GM19468 (cell line): ENCODE results near the gene LRFN4.

Experiments
- ATAC-seq: cut with Tn5 transposase; IDR thresholded peaks from one replicate; pipeline ENCODE4 v1.9.1; 2021; ENCODE audit warnings: mild to moderate bottlenecking, moderate library complexity, moderate number of reproducible peaks; ENCODE audit not compliant: unreplicated experiment; ENCODE audit errors: extremely low read depth

LRFN4 gene

DNA sequence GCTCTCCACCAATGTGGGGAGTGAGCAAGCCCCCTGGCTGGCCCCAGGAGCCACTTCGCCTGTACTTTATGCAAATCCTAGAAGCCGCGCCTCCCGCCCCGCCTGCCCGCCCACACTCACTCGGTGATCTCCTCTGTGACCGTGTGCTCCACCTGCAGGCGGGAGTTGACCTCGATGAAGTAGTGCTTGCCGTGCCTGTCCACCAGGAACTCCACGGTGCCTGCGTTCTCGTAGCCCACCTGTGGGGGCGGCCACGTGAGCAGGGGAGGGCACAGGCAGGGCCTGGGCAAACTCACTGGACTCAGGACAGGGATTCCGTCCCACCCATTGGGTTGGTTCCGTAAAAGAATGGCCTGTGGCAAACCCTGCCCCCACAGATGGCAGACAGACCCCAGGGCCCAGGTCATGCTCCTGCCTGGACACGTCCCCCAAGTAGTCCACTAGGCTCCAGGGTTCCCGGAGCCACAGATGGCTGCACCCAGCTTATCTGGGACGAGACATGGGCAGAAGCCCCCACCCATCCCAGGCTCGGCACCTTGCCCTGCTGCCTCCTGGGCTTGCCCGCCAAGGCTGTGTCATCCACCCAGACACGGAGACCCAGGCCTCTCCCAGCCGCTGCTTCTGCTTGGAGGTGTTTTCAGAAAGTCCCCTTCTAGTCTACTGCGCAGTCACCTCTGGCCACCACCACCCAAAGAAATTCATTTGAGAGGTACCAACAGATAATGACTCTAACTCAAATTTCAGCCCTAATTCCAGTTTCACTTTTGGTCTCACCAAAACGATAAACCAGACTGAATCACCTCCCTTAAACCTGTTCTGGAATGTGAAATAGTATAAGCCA is 12.1 kb downstream of the LRFN4 start:
- no peak for ATAC-seq

DNA sequence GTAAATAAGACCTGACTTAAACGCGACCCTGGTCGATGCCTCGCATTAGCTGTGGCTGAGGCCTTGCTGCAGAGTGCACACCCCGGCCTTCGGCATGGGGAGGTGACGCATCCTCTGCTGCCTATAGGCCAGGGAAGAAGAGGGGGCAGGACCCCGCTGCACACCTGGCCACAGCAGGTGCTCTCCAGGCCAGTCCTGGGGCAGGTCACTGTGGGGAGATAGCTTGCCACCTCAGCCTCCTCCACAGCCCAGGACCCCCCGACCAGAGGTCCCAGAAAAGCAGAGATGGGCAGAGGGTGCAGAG is 12.7 kb downstream of the LRFN4 start:
- ATAC-seq = no peak

DNA sequence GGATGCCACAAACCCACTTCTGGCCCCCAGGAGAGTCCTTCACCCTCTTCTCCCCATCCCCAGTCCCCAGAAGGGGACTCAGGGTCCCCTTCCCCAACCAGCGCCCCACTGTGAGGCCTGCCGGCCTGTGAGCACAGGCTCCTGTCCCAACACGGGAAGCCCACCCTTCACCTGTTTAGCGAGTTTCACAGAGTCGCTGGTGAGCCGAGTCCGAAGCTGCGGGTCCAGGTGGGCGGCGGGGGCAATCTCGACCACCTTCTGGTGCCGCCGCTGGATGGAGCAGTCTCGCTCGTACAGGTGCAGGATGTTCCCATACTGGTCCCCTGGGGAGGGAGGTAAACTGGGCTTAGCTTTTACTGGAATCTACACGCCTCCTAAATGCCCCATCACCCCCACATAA is 13.3 kb downstream of the LRFN4 start:
- ATAC-seq = no peak

DNA sequence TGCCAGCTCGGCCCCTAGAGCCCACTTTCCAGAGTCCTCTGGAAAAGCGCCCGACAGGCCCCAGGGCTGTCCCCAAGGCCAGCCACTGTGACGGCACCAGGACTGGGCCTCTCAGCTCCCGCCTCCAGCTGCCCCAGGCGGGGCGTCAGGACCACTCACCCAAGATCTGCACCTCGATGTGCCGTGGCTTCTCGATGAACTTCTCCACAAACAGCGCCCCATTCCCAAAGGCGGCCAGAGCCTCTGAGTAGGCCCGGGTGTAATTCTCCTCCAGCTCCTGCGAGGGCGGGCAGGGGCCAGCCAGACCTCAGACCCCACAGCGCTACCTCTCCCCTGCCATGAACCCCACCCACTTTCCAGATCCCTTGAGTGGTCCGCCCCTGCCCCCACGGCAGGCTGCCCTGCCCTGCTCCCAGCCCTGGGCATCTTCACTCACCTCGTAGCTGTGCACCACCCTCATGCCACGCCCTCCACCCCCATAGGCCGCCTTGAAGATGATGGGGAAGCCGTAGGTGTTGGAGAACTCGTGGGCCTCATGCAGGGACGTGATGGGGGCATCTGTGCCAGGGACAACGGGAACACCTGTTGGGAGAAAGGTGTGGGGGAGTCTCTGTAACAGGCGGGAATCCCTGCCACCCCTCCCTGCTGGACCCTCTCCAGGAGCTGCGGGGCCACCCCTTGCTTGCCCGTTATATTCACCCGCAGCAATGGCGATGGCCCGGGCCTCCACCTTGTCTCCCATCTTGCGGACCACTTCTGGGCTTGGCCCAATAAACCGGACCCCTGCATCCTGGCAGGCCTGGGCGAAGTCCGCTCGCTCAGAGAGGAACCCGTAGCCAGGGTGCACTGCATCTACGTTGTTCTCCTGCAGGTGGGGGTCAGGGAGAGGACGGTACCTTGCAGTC is 14.0 kb downstream of the LRFN4 start:
- no peak for ATAC-seq

DNA sequence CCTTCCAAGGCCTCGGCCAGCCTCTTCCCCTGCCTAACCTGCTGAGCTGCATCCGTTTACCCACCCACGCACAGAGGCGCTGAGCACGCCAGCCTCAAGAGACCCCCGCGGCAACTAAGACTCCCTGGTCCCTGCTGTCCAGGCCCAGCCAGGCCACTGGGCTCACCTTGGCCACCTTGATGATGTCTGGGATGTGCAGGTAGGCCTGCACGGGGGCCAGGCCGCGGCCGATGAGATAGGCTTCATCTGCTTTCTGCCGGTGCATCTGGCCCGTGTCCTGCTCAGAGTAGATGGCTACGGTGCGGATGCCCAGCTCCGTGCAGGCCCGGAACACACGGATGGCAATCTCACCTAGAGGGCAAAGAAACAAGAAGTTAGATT is 14.6 kb downstream of the LRFN4 start:
- ATAC-seq = no peak

DNA sequence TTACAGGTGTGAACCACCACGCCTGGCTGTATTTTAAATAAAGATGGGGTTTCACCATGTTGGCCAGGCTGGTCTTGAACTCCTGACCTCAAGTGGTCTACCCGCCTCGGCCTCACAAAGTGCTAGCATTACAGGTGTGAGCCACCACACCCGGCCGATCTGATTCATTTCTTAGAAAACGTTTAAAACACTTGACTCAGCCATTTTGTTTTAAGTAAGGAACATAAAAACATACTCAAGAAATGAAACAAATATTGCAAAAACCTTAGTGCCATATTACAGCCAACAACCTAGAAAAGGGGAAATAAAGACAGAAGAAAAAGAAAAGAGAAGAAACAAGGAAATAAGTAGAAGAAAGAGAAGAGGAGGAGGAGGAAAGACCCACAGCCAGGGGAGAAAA is 17.4 kb downstream of the LRFN4 start:
- no peak for ATAC-seq

DNA sequence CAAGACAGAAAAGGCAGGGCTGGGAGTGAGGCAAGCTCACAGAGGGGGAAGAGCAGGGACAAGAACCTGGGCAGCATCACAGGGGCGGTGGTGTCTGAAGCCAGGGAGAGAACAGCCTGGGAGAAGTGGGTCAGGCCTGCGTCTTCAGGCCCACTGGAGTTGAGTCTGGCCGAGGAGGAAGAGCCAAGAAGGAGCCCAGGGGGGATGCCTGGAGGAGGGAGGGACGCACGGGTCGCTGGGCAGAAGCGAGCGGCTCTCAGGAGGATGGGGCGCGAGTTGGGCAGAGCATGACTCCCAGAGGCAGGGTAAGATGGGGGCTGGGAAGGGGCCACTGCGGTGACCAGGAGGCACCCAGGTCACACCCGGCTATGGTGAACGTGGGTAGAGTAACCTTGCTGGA is 18.5 kb downstream of the LRFN4 start:
- ATAC-seq = no peak

DNA sequence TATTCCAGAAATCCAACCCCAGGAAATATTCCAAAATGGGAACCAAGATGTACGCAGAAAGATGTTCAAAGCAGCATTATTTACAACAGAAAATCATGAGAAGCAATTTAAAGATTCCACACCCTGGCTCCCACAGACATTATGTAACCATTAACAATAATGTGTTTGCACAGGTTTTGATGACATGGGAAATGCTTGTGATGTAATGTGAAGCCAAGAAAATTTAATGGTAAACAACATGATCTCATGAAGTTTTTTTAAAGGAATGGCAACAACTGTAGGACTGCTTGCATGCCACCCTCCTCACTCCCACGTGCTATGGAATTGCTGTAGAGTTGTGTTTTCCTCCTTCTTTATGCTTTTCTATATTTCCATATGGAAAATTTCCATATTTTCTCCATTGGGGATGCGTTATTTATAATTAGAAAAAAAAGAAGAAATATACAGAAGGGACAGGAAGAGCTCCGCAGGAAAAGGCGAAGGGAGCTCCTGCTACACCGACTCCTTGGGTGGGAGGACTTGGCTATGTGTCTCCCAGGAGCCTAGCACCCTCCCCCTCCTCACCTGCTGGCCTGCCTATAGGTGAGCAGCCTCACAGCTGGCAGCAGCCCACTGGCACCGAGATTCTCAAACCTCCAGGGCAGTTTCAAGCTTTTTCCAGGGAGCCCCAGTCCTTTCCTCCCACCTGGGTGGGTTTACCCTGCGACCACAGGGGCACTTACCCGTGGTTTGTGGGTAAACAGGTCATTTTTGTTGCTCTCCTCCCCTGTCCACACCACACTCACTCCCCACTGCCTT is 20.9 kb downstream of the LRFN4 start:
- no peak for ATAC-seq

DNA sequence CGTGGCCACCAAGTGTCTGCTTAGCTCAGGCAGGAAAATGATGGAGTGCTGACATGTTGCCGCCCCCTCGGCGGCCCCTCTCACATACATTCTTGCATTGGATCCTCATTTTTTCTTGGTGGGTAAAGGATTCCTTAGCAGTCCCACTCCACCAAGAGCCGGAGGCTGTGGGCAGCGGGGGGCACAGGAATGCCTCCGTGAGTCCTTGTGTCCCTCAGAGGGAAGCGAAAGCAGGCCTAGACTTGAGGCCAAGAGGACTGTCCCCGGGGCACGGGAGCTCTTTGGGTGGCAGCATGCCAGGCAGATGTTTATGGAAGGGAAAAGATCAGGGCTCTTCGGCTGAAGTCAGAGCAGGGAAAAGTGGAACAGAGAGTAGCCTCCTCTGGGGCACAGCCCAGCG is 21.6 kb downstream of the LRFN4 start:
- no peak for ATAC-seq

DNA sequence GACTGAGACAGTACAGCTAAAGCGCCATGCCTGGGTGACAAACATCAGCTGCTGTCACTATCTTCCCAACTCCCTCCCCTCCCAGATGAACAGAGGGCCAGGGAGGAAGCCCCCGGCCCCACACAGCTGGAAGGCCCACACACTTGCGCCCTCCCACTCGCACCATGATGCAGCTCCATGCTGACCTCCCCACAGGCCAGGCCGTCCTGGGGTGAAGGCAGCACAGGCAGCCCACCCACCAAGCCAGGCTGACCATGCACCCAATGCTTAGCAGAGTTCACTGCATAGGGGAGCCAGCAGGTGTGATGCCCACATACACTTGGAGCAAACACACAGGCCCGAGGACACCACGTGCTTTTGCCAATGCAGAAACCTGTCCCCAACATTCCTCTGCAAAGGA is 22.1 kb downstream of the LRFN4 start:
- ATAC-seq = no peak

DNA sequence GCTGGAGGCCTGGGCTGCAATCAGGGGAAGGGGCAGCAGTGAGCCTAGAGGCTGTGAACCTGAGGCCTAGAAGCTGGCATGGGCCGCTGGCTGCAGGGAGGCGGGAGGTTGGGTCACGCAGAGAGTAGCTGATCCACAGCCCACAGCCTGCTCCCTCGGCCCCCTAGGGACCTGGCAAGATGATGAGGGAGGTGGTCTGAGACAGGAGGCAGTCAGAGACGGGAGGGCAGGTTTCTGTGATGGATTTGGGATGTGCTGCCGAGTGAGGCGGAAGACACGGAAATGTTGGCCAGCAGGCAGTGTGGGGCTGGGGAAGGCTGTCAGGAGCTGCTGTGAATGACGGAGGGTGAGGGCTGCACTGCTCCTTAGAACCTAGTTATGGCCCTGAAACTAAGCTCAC is 22.7 kb downstream of the LRFN4 start:
- ATAC-seq = no peak

DNA sequence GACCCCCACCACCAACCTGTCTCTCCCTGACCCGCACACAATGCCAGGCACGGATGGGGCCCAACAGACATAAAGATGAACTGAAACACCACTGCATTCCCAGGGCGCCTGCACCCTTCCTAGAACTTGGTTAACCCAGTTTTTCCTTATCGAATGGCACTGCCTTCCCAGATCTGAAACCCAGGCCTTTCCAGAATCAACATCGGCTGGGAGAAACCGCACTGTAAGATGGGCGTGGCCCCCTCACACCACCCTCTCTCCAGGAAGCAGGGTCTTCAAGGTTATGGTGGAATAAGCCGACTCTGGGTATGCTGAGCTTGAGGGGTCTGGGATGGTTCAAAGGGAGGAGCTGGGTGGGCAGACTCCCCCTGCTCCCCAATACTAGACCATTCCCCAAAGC is 23.1 kb downstream of the LRFN4 start:
- no peak for ATAC-seq

DNA sequence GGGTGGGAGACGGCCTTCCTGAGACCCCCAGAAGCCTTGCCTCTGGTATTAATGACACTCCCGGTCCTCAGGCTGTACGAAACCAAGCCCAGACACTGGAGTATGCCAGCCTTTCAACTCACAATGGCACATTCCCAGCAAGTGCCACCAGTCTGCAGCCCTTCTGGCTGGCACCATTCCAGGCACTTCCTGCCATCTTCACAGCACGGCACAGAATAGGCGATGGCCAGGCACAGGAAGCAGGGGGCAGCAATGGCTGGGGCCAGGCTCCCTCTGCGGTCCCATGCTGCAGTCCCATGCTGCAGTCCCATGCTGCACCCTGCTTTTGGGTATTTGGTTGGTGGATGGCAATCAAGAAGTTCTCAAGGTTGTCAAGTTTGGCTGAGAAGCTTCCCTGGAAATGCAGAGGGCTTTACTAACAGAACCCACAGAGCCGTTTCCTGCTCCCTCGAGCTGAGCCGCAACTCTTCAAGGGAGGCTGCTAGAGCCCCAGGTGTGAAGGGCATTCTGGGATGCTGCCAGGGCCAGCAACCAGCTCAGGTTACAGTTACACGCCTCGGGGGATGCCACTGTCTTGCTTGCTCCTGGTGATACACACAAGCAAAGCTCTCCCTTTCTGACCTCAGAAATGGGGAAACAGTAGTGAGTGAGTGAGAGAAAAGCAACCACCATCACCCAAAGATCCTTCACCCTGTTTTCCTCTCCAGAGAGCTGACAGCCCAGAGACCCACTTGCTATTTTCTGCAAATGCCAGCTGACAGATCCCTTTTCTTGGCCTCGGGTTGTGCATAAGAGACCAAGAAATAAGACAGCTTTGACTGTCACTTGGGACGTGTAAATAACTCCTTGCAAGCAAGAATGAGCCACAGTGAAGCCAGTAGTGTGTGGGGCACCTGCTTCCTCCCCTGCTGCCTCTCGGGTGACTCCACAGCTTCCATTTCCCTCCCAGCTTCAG is 23.9 kb downstream of the LRFN4 start:
- ATAC-seq = no peak

DNA sequence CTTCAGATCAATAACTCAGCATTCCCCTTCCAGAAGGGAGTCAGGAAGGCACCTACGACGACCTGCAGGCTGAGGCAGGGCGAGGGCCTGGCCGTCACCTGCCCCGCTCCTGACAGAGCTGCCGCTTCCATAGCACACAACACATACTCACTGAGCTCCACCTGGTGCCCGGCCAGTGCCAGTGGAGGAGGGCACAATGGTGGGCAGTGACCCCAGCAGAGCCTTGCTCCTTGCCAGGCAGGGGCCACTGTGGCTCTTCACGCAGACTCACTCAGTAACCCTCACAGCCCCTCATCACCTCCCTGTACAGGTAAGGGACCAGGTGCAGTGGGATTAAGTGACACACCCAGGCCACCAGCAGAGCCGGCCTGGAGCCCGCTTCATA is 24.6 kb downstream of the LRFN4 start:
- no peak for ATAC-seq

DNA sequence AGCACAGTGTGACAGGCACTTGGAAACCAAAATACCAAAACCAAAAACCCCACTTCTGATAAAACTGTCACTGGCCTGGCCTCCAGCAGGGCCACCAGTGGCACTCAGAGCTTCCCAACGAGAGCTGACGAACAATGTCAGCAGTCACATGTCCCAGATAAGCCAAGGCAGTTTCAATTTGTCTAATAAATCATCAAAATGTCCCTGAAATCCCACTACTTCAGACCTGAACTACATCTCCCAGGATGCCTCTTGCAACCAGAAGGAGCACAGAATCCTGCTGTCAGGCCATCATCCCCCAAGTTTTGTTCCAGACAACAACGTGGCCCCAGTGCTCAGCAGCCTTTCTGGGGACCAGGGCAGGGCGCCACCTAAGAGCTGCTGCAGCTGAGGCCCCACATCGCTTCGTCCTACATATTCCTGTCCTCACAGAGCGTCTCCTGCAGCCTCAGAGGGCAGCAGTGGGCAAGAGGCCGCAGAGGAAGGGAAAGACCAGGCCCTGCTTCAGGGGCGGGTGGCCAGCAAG is 25.1 kb downstream of the LRFN4 start:
- no peak for ATAC-seq

DNA sequence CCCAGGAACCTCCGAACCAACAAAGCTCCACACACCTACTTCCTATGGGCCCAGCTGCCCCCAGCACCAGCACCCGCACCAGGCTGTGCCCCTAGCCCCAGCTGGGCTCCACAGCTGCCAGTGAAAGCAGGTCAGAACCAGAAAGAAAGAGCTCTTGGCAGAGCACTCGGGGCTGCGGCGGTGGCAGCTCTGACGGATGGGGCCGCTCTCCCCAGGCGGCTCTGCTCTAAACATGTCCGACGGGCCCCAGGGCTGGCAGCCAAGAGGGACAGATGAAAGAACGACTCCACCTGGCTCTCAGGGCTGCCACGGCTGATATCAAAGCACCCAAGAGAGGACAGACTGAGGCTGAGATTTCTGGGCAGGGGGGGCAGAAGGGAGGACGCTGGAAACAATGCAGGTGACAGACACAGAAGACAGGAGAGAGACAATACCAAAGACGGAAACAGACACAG is 25.7 kb downstream of the LRFN4 start:
- no peak for ATAC-seq

DNA sequence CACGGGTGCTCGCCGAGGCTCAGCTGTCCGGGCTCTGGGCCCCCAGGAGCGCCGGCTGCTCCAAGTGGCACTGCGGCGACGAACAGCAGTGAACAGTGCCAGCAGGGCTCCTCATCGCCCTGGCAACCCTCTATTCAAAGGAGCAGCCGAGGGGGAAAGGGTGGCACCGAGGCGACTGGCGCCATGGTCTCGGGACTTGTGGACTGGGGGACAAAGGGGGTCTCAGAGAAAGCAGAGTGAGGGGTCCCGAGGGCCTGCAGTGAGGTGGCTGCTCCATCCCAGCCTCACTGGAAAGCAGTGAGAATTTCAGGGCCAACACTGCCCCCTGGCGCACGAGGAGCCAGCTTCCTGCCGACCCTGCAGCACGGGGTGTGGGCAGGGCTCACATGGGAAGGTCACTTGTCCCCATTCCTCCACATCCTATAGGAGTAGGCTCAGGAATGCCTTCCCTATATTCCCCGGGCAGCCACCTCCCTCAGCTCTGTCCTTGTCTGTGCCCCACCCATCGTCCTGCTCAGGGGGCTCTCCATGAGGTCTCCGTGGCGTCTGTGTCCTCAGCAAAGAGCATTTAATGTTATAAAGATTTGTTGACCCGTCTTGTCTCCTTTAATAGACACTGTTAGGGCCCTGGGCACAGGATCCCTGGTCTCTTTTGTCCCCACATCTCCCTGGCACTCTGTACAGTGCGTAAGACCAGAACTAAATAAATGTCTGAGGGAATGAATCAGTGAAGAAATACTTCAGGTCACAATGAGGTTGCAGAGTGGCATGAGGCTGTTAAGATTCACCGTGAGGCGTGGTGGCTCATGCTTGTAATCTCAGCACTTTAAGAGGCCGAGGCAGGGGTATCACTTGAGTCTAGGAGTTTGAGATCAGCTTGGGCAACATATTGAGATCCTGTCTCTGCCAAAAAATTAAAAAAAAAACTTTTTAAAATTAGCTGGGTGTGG is 26.4 kb downstream of the LRFN4 start:
- no peak for ATAC-seq

DNA sequence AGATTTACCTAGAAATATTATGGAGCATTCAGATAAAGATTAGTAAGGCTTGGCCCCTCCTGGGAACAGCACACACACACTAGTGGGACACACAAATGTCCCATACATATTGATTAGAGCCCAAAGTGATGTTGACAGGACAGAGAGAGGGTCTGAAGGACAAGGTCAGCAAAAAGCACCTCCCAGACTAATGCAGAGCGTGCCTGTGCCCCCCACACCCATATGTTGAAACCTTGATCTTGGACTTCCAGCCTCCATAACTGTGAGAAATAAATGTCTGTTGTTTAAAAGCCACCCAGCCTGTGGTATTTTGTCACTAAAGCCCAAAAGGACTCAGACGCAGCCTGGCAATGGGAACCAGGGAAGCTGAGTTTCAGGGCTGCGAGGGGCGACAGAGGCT is 27.6 kb downstream of the LRFN4 start:
- ATAC-seq = no peak
